NCI-H2029 treated with DMSO at 0.1 percent for 48 hours (cell line): ENCODE measurements around the gene SIKE1.
"Not testable (repeated sequence)": the region's sequence is repeated elsewhere in the genome, so short reads cannot be mapped to it uniquely, and the experiment has no call there.

ENCODE experiments used
- DNase-seq: peaks from one replicate; lab custom pipeline; 2025; lab: John Stamatoyannopoulos, UW

Gene SIKE1

DNA sequence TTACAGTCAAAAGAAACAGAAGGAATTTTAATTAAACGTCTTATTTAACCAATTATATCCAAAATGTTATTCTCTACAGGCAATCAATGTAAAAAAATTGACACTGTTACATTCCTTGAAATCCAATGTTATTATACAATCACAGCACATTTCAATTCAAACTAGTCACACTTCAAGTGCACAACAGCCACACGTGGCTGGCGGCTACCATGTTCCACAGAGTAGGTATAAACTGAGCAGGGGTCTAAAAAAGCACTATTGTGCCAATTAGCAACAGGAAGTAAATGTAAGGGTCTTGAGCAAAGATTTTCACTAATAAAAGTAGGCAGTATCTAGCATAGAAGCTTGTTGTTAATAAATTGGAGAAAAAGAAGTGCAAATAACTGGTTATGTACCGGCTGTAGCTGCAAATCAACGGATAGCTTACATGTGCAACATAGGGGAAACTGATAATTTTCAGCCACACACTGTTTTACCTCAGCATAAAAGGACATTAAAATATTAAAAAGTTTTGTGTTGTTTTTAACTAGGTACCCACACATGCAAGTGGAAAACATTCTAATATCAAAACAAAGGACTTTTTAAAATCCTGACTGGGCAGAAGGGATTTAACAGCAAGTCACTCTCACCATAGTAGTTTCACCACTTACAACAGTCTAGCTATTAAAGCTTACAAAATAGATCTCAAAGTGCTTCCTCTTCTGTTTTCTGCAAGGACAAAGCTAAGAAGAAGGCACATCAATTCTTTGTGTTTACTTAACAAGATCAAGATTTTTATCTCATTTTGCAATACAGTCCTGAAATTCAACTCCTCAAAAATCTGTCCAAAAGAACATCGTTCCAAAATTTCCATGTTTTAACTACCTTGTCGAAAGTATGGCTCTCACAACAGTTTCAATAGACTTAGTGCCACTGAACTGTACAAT, 25.2 kb downstream of the SIKE1 start:
- DNase-seq: no peak

DNA sequence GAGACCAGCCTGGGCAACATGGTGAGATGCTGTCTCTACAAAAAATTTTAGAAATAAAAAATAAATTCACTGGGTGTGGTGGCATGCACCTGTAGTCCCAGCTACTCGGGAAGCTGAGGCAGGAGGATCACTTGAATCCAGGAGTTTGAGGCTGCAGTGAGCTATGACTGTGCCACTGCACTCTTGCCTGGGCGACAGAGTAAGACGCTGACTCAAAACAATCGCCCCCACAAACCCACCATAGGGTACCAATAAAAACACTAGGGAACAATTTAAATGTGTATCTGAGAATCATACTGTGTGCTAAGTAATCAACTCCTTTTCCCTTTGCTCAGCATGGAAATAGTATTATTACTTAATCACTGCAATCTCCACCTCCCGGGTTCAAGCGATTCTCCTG, 26.8 kb downstream of the SIKE1 start:
- DNase-seq: not testable (repeated sequence)

DNA sequence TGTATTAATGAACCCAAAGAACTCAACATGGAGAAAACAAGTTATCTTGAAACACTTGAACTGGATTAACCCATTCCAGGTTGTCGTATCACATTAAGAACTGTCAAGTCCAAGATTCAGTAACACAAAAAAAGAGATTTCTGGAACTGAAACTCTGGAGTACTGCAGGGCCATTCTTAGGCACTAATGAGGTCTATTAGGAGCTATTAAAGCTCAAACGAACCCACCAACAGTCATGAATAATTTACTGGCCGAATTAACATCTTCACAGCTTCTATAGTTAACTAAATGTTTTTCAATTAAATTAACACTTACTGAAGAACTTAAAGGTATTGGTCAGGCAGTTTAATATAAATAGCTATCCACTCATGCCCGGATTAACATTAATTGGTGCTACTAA, 27.3 kb downstream of the SIKE1 start:
- no peak for DNase-seq

DNA sequence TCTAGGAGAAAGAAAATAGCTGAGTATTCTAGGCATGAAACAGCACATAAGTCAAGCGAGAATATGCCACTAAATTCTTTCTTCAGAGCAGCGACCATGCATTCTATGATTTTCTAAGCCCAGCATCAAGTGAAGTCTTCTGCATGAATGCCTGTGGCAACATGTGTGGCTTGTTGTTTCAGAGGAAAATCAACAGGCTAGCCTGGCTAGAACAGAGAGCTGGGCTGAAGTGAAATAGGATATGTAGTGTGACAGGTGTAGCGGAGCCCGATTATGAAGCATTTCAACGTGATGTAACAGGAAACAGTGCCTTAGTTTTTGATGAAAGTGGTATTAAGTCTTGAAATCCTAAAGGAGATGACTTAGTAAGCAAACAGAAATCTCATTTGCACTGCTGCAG, 29.7 kb downstream of the SIKE1 start:
- peak; percentile 39 for DNase-seq

DNA sequence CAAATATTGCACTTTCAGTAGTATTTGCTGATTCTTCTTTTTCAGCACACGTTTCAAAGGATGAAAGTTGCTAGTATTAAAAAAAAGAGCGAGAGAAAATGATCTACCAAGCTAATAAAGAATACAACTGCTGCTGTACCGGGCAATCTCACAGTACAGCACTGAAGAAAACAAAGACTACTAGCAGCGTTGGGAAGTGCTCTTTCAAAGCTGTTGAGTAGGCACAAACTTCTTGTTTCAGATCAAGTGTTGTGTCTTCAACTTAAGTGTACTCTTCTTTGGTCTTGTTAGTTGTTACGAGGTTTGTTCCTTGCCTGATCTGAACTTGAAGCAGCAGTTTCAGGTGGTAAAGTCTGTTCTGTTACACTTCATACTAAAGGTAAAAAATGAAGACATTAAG, 30.6 kb downstream of the SIKE1 start:
- DNase-seq: no peak

DNA sequence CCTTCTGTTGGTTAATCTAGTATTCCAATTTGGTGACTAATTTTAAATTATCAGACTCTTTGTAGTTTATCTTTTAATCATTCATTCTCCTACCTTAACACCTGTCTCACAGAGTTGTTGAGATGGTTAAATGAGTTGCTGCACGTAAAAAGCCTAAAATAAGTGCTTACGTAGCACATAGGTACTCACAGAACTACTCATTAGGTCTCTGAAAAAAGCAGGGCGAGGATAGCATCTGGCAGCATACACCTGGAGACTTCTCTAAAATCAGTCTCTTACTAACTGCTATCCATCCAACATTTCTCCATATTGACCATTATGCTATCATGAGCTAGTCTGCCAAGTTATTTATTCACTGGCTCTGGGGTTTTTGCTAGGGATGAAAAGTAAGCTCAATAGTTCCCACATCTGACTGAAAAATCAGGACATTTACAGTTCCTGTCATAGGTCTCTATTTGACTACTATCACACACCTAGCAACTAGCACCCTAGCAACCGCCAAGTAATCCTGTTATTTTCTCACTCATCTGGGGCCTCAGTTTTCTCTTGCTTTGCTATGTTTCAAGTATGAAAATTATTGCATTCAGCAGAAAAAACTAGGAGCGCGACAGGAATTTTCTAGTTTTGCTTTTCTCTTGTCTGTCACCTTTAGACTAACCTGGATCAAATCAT, 33.9 kb downstream of the SIKE1 start:
- DNase-seq: no peak

DNA sequence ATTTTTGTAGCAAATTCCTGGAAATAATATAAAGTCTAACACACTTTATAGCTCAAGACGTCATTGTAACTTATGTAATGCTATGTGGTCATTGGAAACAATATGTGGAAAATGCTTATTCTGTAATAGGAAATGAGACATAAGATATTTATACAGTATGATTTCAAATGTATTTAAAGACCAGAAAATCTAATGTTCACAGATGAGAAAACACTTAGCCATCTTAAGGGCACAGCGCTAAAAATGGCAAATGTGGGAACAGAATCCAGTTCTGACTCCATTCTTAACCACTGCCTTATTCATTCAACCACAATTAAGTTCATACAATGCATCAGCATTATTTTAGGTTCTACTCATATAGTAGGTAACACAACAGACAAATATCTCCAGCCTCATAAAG, 35.2 kb downstream of the SIKE1 start:
- DNase-seq: no peak

DNA sequence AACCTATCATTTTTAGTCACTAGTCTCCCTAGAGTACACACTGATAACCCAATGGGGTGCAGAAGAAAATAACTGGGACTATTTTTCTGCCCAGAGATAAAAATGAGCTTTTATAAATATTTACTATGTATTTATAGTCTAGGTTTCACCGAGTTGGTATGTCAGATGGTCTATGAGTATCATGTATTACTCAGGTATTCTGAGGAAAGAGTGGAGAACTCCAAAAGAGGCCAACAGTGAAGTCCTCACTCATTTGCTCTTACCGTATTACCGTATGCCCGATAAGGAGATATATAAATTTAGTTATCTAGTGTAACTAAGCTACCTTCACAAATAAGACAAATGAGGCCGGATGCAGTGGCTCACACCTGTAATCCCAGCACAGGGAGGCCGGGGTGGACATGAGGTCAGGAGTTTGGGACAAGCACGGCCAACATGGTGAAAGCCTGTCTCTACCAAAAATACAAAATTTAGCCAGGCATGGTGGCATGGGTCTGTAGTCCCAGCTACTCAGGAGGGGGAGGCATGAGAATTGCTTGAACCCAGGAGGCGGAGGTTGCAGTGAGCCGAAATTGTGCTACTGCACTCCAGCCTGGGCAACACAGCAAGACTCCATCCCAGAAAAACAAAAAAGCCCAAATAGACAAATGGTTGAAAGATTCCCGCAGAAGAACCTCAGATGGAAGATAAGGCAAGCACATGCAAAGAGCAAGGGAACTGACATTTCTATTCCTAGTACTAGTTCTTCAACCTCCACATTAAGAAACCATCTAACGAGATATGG, 38.3 kb downstream of the SIKE1 start:
- DNase-seq: no peak

DNA sequence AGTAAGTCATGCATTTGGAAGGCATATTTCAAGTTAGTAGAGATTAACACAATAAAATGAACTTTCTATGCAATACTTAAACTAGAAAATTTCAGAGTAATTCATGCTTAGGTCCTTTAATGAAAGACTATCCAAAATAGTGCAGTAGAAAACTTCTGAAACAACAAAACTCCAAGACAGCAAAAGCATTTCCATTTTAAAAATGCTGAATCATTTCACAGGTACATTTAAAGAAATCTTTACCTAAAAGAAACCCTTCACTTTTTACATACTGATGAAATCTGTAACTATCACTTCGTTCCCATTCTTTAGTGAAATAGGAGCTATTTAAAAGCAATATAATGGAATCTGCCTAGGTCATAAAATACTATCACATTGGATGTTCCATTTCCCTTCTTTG, 40.2 kb downstream of the SIKE1 start:
- DNase-seq: no peak

DNA sequence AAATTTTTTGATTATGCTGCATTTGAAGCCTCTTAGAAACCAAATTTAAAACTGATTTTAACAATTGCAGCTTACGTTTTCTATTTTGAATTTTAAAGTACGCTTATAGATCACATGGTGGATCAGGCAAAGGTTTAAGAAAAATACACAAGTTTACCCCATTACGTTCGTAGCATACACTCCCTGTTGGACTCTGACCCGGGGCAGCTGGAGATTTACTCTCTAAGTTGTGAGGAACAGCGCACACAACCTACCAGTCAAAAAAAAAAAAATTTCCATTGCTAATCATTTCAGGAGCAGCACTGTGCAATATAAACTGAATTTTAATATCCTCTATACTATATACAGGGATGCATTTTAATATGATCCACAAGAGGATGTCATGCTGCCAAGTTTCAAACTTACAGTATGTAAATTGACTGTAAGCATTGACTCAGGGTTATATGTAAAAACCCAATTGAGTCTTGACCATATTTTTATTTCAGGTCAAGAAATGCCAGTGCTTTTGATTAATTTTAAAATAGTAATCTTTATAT, 43.1 kb downstream of the SIKE1 start:
- DNase-seq: no peak

DNA sequence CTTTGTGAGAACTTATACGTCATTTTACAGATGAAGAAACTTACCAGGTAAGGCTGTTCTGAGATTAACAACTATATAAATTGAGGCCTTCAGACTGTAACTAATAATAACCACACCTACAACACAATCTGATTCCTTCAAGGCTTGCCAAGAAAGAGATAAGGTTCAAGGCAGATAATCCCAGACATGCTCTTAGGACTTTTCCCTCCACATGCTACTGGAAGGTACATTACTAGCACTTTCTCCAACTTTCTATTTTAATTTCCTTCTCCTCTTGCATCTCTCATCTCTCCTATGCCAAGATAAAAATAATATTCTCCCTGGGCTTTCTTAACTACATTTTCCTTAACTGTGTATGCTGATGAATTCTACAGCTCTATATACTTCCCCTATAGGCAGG, 45.0 kb downstream of the SIKE1 start:
- no peak for DNase-seq

DNA sequence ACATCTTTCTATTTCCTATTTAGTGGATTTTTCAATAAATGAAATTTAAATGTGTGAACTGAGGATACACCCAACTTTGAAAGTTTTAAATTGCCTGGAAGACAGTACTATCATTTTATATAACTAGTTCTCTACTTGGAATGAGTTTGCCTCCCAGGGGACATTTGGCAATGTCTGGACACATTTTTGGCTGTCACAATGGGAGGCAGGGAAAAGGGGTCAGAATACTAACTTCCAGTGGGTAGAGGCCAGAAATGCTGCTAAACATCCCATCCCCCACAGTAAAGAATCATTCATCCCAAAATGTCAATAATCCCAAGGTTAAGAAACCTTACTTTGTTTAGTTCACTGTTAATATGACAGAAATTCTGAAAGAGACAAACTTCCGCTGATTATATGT, 50.7 kb downstream of the SIKE1 start:
- DNase-seq: no peak

DNA sequence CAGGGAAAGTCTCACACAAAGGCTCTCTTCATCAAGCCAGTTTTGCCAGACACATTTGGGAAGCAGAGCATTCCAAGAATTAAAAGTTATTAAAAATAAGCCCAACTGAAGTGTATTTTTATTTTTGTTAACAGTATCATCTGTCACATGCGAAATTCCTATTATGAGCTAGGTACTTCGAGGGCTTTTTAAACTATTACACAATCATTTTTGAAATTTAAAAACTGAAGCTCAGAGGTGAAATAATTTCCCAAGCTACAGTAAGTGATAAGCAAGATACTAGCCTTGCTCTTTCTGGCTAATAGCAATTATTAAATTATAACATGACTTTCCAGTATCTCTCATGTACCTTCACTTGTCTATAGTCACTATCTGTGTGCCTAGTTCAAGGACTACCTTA, 51.9 kb downstream of the SIKE1 start:
- DNase-seq: no peak

DNA sequence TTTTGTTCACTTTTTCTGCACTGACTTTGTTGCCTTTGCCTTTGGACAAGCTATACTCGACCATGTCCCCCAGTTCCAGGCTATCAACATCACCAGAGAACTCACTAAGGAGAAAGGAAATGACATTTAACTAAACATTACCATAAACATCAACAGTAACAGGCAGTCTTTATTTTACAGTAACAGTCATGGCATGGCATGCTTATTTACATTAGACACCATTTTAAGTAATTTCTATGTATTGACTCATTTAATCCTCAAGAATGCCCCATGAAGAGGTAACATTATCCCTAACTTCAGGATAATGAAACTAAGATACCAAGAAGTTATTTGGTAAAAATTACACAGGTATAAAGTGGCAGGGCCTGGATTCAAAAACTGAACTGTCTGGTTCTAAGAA, 55.3 kb downstream of the SIKE1 start:
- DNase-seq: no peak

DNA sequence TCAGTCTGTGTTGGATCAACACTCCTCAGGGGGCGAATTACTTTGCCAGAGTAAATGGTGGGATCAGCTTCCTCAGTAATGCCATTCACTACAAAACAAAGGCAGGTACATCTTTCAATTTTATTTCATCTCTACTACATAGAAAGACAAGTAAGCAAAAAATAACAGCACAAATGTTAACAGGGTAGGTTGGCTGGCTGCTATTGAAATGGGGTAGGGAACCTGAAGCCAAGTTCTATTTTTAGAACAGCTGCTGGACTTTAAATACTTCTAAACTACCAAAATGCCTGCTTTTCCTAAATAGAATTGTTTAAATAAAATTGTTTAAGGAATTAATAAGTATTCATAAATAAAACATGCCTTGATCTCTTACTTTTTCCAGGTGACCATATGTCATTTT, 56.6 kb downstream of the SIKE1 start:
- DNase-seq: no peak

DNA sequence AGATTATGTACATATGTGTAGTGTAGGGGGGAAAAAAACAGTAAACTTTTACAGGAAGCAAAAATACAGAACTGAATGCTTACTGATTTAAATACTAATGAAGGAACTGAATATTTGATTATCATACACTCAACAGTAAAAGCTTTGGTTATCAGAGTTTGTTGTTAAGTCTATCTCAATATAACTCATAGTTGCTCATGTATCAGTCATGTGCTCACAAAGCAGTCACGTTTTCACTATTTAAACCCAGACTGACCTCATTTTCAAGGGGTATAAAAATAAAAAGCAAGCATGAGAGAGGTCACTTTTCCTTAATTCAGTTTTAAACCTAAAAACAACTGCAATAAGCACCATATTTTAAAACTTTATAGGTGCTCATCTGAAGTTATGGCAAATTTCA, 57.0 kb downstream of the SIKE1 start:
- DNase-seq: no peak

DNA sequence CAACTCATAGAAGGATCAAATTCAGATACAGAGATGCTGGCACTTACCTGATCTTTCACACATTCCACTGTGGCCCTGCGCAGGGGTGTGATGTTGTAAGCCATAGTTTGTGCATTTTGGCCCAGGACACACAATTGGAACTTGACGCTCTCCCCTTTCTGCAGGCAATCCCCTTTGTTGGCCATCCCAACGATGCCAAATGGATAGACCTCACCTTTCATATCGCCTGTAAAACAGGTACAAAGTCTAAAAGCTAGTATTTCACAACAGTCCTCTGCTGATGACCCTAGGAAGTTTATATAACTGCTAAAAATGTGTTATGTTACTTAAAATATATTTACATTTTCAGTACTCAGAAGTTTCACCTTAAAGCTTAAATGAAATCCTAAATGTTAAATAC, 60.0 kb downstream of the SIKE1 start:
- DNase-seq: no peak
